Omental fat pad (tissue), 4 donors: ENCODE results near the gene PSTPIP1. TPM values are rescaled to one million over a fixed set of nuclear protein-coding genes. Genes with fewer than 3 reads are reported as not detected.

Source experiments
- ATAC-seq: fragments of 150-250 bp; one replicate; pipeline ENCODE4 v1.9.1; 2016; ENCODE audit warnings: mild to moderate bottlenecking, moderate library complexity; ENCODE audit not compliant: low FRiP score
- DNase-seq: peaks from one replicate; pipeline ENCODE4 v3.0.0-alpha.2; 2019; ENCODE audit warnings: low spot score
- total RNA-seq, 4 donors: library from RNA; depleted of rRNA; stranded (reverse); fragments of >200 nt; gene quantifications; one replicate each; pipeline ENCODE4 v1.1.0, GENCODE V29; 2016
- TF ChIP-seq, protein P1 (sequence below), 3 donors: fragments of 450-650 bp; IDR thresholded peaks; one replicate each; pipeline ENCODE4 v1.5.1; 2016 to 2017; ENCODE audit warnings: antibody characterized with exemption in 3 of 3, mild to moderate bottlenecking in 3 of 3, moderate library complexity in 2 of 3

Gene PSTPIP1
- total RNA-seq, 4 donors from 2014 or later, result 6.3 to 38.5 (median 15.1) TPM

- ATAC-seq (no peak), DNase-seq (no peak)
- TF ChIP-seq, protein P1, sequence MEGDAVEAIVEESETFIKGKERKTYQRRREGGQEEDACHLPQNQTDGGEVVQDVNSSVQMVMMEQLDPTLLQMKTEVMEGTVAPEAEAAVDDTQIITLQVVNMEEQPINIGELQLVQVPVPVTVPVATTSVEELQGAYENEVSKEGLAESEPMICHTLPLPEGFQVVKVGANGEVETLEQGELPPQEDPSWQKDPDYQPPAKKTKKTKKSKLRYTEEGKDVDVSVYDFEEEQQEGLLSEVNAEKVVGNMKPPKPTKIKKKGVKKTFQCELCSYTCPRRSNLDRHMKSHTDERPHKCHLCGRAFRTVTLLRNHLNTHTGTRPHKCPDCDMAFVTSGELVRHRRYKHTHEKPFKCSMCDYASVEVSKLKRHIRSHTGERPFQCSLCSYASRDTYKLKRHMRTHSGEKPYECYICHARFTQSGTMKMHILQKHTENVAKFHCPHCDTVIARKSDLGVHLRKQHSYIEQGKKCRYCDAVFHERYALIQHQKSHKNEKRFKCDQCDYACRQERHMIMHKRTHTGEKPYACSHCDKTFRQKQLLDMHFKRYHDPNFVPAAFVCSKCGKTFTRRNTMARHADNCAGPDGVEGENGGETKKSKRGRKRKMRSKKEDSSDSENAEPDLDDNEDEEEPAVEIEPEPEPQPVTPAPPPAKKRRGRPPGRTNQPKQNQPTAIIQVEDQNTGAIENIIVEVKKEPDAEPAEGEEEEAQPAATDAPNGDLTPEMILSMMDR (IDR thresholded peaks at IDR 0.05), result no peak
These were observed 14.9 kb downstream of the PSTPIP1 start for GRCh38 chr15:77009646-77010311.

- TF ChIP-seq, protein P1 (IDR thresholded peaks at IDR 0.05), result no peak
- no peak for ATAC-seq
These were observed 15.4 kb downstream of the PSTPIP1 start for GRCh38 chr15:77010312-77010686.

DNA sequence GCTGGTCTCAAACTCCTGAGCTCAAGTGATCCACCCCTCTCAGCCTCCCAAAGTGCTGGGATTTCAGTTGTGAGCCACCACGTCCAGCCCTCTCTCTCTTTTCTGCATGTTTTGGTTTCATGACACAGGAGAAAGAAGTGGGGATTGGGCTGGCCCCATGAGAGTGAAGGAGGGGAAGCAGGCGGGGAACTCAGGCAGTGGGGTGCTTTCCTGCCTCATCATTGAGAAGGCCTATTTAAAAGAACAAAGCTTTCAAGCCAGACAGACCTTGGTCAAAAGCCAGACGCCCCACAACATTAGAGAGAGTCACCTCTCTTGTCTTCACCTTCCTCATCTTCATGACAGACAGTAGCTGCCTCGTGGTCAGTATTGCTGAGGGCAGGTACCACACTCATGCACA, 15.9 kb downstream of the PSTPIP1 start:
- TF ChIP-seq, protein P1 (IDR thresholded peaks at IDR 0.05), result no peak
- DNase-seq (no peak), ATAC-seq (no peak)

More at GRCh38 chr15:77010312-77010686, 15.4 kb downstream of the PSTPIP1 start:
- DNase-seq, result no peak

DNA sequence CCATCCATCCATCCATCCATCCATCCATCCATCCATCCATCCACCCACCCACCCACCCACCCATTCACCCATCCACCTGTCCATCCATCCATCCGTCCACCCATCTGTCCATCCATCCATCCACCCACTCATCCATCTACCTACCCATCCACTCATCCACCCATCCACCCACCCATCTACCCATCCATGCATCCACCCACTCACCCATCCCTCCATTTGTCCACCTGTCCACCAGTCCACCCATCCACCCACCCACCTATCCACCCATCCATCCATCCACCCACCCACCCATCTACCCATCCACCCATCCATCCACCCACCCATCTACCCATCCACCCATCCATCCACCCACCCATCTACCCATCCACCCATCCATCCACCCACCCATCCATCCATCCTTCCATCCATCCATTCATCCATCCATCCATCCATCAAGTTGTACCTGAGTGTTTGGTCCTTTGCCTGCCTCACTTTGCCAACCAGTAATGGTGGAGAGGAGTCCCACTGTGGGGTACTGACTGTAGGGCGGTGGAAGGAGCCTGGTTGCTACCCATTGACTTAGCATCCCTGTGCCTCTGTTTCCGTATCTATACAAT, 17.3 kb downstream of the PSTPIP1 start:
- ATAC-seq, result no peak
- DNase-seq, result no peak
- TF ChIP-seq, protein P1 (IDR thresholded peaks at IDR 0.05), result no peak

DNA sequence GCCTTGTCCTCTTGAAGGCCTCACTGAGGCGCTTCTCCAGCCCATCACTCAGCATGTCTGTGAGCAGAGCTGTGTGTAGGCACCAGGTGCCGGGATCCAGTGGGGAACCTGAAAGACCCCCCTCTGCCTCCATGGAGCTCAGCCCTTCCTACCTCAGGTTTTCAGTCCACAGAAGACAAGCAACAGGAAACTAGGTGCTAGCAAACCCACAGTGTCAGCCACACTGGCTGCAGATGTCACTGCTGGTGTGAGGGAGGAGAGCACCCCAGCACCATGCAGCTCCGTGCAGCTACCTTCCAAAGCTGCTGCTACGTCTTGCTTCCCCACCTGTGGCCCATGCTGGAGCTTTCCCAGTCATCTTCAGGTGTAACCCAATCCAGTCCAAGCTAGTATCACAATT, 17.9 kb downstream of the PSTPIP1 start:
- ATAC-seq (no peak), DNase-seq (no peak)
- TF ChIP-seq, protein P1 (IDR thresholded peaks at IDR 0.05), result no peak

- TF ChIP-seq, protein P1 (IDR thresholded peaks at IDR 0.05), result no peak
- DNase-seq, result no peak
- no peak for ATAC-seq
These were observed 18.8 kb downstream of the PSTPIP1 start for GRCh38 chr15:77013776-77014131.
